ENCODE results near the gene ATP13A3.
"Not testable (repeated sequence)": the region's sequence is repeated elsewhere in the genome, so short reads cannot be mapped to it uniquely, and the experiment has no call there.

The ATP13A3 gene

DNA sequence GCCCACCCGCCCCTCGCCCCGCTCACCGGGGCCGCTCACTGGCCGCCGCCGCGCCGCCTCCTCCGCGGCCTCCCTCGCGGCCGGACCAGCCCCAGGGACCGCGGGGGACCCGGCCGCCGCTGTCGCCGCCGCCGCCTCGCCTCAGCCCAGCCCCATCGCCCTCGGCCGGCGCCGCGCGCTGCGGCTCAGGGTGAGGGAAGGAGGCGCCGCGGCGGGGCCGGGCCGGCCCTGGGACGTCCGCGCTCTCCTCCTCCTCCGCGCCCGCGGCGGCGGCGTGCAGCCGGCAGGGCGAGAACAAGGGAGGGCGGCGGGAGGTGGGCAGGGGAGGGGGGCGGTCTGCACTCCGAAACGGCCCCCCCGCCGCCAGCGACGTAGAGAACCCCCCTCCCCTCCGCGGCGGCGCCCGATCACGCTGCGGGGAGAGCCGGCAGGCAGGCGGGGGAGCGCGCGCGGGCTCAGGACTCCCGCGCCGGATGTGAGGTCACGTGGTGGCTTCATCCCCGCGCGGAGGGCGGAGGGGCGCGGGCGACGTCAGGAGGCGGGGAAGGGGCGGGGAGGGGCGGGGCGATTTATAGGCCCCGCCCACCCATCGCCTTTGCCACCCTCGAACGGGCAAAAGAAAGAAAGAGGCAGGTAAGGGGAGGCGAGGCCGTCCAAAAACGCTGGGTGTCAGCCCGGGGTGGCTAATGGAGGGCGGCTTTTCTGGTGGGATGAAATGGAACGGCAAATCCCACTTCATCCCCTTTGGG, at the start of gene ATP13A3:
Gene ATP13A3, minus strand, starts transcription at position 463 of the 749 bp plus-strand sequence. CDS start 24,812 bp downstream, outside the sequence.
- DNase-seq, result peak; percentile 88

DNA sequence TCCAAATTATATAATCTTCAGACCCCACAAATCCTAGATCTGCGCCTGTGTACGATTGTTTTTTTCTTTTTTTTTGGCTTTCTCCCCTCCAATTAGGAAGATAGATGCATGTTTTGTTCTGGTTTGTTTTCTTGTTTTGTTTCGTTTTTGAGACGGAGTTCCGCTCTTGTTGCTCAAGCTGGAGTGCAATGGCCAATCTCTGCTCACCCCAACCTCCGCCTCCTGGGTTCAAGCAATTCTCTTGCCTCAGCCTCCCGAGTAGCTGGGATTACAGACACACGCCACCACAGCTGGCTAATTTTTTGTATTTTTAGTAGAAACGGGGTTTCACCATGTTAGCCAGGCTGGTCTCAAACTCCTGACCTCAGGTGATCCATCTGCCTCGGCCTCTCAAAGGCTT, 48.4 kb upstream of the ATP13A3 start:
- not testable (repeated sequence) for DNase-seq

DNA sequence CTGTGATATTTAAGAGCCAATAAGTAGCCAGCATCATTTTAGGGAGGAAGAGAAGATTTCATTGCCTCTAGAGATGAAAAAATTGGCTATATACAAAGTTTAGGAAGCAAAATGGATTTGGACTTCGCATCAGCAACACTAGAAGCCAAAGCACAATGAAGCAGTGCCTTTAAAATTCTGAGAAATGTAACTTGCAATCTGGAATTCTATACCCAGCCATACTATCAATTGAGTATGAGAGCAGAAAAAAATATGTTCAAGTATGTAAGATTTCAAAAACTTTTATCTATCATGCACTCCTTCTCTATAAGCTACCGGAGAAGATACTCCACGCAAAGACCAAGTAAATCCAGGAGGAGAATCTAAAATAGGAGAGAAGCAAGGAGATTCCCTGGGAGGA, 47.4 kb upstream of the ATP13A3 start:
- no peak for DNase-seq

DNA sequence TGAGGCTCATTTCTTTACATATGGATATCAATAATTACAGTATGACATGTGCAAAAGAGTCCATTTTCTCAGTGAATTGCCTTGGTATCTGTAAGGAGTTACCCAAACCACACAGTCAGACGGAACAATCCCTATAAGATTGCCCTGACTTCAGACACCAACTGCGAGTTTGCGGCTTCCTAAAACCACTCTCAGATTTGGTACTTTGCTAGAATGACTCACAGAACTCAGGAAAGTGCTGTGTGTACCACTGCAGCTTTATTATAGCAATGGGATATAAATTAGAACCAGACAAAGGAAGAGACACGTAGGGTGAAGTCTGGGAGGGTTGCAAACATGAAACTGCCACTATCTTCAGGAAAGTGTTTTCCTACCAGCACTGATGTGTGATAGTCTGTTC, 45.8 kb upstream of the ATP13A3 start:
- DNase-seq, result no peak

DNA sequence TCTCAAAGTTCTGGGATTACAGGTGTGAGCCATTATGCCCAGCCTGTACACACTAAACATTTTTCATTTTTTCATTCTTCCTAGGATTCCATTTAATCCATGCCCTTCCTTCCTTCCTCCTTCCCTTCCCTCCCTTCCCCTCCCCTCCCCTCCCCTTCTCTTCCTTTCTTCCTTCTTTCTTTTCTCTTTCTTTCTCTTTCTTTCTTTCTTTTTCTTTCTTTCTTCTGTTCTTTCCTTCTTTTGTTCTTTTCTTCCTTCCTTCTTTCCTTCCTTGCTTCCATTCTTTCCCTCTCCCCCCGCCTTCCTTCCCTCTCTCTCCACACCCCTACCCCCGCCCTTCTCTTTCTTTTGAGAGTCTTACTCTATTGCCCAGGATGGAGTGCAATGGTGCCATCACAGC, 40.9 kb upstream of the ATP13A3 start:
- DNase-seq, result no peak

DNA sequence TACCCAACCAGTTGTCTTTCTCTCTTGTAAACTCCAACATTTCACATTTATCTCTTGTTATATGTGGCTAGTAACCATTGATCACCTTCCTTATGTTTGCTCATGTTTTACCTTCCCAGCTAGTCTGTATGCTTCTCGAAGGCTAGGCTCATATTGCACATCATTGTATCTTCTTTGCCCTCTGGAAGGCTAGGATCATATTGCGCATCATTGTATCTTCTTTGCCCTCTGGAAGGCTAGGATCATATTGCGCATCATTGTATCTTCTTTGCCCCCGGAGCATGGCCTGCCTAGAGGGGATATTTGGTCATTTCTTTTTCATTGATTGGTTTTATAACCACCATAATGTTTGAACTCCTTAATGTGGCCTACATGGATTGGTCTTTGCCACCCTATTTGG, 39.4 kb upstream of the ATP13A3 start:
- DNase-seq, result no peak

DNA sequence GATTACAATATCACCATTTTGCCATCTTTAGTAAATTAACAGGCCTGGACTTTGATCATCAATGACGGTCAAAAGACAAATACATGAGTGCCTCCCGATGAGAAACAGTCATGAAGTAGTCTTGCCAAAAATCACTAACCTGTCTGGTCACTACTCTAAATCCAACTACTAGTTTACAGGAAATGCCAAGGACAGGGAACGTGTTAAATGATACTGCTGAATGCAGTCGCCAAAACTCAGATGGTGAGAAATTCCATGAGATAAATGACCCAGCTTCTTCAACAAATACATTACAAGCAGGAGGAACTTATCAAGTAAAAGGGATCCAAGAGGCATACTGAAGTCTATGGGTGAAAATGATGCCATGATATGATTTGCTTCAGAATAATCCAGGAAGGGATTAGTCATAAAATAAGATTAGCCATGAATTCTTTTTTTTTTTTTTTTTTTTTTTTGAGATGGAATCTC, 35.8 kb upstream of the ATP13A3 start:
- DNase-seq, result no peak

DNA sequence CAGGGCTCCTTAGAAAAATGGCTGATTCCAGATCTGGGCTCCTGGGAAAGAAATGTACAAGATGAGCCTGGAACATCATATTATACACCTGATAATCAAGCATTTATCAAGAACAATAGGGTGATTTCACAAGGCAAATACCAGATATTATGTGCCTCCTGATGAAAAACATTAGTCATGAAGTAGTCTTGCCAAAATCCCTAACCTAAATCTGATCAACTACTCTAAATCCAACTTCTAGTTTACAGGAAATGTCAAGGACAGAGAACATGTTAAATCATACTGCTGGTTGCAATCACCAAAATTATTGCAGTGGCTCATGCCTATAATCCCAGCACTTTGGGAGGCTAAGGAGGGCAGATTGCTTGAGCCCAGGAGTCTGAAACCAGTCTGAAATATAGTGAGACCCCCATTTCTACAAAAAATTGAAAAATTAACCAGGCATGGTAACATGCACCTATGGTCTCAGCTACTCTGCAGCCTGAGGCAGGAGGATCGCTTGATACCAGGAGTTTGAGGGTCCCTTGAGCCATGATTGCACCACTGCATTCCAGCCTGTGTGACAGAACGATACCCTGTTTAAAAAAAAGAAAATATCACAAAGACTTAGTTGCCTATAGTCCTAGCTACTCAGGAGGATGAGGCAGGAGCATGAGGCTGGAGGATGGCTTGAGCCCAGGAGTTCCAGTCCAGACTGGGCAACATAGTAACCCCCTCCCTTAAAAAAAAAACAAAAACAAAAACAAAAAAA, 34.9 kb upstream of the ATP13A3 start:
- DNase-seq, result no peak

DNA sequence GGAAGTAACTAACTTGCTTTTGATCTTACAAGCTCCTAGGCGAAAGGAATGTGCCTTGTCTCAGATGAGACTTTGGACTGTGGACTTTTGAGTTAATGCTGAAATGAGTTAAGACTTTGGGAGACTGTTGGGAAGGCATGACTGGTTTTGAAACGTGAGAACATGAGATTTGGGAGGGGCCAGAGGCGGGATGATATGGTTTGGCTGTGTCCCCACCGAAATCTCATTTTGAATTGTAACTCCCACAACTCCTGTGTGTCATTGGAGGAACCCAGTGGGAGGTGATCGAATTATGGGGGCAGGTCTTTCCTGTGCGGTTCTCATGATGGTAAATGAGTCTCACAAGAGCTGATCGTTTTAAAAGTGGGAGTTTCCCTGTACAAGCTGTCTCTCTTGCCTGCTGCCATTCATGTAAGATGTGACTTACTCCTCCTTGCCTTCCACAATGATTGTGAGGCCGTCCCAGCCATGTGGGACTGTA, 33.9 kb upstream of the ATP13A3 start:
- peak; percentile 2 for DNase-seq

DNA sequence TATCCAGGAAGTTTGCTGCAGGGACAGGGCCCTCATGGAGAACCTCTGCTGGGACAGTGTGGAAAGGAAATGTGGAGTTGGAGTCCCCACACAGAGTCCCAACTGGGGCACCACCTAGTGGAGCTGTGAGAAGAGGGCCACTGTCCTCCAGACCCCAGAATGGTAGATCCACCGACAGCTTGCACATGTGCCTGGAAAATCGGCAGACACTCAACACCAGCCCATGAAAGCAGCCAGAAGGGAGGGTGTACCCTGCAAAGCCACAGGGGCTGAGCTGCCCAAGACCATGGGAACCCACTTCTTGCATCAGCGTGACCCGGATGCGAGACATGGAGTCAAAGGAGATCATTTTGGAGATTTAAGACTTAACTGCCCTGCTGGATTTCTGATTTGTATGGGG, 33.4 kb upstream of the ATP13A3 start:
- not testable (repeated sequence) for DNase-seq

DNA sequence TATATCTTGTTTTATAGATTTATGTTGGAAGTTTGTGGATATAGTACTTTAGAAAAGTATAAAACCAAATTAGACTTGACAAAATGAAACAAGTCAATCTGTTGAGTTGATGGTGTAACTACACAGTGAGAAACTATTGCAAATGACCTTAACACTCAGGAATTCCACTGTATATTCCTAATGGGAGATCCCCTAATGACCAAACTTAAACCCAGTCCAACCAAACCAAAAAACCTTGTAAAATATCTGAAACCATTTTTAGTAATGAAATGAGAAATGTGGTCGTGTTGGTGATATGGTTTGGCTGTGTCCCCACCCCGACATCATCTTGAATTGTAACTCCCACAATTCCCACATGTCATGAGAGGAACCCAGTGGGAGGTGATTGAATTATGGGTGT, 31.9 kb upstream of the ATP13A3 start:
- no peak for DNase-seq

DNA sequence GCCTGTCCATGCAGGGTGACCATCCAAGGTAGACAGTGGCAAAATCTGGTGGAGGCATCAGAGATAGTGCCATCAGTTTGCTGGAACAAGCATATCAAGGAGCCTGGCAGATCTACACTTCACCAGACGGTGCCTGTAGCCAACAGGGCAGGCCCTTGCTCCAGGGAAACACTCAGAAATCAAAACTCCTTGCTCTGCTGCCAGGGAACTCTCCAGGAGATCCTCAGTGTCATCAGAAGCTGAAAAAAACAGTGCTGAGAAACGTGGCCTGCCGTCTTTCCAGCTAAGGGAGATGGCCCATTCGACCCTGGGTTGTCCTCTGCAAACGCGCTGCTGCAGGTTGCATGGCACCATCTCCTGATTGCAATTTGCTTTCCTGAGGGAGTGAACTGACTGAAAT, 30.5 kb upstream of the ATP13A3 start:
- DNase-seq, result no peak

DNA sequence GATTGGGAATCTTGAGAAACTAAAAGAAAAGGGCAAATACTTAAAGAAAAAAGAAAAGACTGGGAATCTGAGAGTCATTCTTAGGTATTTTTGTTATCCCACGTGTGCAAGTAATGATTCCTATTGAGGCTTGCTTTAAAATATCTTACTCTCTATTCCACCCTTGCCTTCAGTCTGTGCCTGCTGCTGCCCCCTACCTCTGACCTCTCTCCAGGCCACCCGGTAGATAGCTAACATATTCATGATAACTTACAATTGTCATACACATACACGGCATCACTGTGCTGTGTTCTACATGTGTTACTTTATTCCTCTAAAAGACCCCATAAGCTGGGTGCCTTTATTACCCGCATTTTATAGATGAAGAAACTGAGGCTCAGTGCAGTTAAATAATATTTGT, 27.8 kb upstream of the ATP13A3 start:
- DNase-seq, result no peak

DNA sequence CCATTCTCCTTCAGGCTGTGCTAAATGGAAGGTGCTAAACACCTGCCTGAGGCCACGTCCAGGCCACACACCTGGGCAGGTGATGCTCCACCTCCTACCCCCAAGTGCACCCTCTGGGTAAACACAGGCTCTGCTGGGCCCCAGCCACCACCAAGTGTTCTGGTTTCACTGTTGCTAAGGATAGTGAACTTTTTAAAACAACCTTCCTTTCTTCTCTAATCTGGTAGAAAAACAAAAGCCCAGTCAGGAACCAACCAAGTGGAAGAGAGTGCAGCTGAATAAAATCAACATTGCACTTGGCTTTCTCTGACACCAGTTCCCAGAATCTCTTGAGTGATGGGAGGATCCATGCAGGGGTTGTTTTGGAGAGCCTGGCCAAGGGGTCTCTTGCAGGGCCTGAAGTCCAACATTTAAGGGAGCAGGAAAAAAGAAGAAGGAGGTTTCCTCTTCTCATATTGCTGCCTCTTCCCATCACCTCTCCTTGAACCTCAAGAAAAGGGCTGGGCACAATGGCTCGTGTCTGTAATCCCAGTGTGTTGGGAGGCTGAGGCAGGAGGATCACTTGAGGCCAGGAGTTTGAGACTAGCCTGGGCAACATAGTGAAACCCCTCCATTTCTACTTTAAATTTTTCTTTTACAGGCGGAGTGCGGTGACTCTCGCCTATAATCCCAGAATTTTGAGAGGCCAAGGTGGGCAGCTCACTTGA, 26.2 kb upstream of the ATP13A3 start:
- no peak for DNase-seq

DNA sequence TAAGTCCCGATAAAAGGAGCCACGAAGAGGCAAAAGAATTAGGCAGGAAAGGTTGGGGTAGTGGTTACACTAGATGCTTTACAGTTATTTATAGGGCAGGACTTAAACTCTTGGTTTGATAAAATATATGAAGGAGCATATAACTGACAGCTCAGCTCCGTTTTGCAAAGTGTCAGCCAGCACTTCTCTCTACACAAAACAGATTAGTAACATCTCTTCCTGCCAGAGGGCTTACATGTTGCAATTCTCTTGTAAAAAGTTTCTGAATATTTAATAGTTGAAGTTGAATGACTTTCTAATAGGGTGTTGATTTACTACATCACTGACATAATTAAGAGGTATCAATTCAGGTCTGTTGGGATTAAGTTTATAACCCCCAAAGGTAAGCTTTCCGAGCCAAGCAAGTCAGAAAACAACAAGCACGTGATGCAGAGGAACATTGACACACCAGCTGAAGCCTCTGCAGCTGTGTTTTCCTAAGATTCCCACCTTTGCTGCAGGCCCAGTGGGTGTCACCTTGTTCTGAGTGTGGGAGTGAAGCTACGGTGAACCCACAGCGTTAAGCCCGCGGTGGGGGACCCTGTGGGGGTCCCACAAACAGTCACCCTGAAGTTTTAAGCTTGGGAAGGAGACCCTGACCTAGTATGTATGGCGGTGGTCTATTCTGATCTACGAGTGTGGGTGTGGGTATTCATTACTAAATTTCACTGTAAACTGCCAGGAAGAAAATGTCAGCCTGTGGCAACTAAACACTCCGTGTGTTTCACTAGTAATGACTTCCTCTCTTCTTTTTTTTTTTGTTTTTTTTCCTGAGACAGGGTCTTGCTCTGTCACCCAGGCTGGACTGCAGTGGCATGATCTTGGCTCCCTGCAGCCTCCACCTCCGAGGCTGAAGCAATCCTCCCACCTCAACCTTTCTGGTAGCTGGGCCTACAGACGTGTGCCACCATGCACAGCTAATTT, 22.0 kb upstream of the ATP13A3 start:
- no peak for DNase-seq

DNA sequence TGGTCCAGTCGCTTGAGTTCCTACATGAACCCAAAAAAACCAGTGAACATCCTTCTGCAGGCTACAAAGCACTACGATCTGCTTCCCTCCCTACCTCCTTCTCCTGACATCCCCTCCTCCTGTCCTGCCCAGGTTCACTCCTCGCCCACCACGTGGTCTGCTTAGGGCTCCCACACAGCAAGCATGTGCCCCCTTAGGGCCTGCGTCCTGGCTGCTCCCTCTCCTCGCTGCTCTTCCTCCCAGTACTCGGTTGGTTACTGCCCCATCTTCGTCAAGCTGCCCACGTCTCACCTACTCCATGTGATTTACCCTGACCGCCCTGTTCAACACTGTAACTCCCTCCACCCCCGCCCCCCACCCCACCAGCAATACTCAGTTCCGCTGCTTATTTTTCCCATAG, 20.8 kb upstream of the ATP13A3 start:
- DNase-seq, result no peak

DNA sequence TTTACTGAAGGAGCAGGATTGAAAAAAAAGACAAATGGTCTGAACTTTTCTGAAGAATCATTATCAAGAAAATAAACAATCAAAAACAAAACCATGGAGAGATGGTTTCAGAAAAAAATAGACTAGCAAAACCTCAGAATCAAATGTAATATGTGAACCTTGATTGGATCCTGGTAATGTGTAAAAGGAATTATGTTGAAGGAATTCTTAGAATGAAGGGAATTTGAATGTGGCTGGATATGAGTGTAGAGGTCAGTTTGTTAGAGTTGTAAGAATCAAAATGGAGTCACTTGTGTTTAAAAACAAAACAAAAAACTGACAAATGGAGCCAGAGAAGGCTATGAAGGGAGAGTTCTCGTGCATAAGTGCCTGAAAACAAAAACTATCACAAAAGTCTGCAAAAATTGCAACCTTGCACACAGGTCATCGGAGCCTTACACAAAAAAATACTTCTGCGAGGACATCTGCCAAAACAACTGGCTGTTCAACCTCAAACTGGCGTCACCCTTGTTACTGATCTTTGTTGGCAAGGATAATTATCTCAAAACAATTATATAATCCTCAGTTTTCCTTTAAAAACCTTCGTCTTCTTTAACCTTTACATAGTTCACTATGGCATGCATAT, 19.1 kb upstream of the ATP13A3 start:
- no peak for DNase-seq

DNA sequence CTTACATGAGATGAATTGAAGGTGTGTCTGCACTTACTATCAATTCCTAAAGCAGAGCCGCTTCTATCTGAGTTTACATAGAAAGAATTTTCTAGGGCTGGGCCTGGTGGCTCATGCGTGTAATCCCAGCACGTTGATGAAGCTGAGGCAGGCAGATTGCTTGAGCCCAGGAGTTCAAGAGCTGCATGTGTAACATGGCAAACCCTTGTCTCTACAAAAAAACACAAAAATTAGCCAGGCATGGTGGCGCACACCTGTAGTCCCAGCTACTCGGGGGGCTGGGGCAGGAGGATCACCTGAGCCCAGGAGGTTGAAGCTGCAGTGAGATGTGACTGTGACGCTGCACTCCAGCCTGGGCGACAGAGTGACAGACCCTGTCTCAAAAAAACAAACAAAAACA, 18.1 kb upstream of the ATP13A3 start:
- no peak for DNase-seq

DNA sequence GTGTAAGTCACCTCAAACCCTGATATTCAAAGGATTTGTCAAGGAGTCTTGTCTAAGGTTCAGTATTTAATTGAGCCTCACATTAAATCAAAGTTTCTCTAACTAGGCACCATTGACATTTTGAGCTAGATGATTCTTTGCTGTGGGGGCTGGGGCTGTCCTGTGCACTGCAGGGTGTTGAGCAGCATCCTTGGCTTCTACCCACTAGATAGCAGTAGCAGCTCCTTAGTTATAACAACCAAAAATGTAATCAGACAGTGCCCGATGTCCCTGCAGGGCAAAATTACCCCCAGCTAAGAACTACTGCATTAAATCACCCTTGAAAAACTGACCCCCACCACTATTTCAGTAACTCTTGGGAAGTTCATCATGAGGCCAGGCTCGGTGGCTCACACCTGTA, 17.3 kb upstream of the ATP13A3 start:
- DNase-seq, result no peak

DNA sequence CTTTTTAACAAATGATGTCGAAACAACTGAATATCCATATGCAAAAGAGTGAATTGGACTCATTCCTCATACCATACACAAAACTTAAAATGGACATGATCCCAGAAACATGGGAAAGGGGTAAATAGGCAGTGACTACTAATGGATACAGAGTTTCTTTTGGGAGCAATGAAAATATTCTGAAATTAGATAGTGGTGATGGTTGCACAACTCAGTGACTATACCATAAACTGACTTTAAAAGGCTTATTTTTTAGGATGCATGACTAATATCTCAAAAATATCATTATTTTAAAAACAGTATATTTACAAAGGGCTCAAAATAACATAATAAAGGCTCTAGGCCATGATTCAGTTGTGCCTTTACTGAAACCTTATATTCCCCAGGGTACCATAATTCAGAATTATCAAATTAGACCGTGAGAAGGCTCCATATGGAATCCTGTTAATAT, 16.3 kb upstream of the ATP13A3 start:
- DNase-seq, result no peak

DNA sequence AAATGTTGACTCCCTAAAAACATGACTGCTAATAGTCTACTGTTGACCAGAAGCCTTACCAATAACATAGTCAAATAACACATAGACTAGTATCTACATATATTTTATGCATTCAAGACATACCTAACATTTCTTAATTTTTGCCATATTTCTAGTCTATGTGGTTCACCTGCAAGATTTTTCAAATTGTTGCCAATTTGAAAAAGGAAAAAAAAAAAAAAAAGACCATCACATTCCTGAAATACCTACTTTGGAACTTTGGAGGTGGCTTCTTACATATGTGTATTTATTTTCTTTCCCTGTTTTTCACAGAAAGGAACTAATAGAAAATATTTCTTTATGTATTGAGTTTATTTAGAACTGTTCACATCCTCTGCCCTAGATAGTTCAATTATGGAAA, 13.4 kb upstream of the ATP13A3 start:
- no peak for DNase-seq

DNA sequence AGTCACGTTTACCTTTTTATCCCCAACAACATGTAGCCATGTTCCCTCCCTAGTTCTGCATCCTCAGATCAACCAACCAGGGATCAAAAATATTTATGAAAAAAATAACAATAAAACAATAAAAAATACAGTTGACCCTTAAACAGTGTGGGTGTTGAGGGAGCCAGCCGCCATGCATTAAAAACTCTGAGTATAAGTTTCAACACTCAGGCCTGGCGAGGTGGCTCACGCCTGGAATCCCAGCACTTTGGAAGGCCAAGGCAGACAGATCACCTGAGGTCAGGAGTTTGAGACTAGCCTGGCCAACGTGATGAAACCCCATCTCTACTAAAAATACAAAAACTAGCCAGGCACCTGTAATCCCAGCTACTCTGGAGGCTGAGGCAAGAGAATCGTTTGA, 12.7 kb upstream of the ATP13A3 start:
- not testable (repeated sequence) for DNase-seq
